Prostate gland (tissue), 2 donors: Measurements from ENCODE around the gene TPTE.

Experiments used
- CTCF ChIP-seq, 4 experiments: fragments of 200-600 bp in 2 of 4; fragments of 450-650 bp in 2 of 4; sonication (generic) in 2 of 4; IDR thresholded peaks; 1 replicate in 3 of 4; 2 replicates in 1 of 4; pipeline ENCODE4 v1.5.1; 2016 to 2019; ENCODE audit warnings: antibody characterized with exemption in 4 of 4, mild to moderate bottlenecking in 2 of 4, moderate library complexity in 2 of 4
- POLR2A ChIP-seq: fragments of 450-650 bp; IDR thresholded peaks from one replicate; pipeline ENCODE4 v1.6.1; 2016; ENCODE audit warnings: antibody characterized with exemption, mild to moderate bottlenecking

GRCh38 chr21:10616535-10616934 lies 95.2 kb downstream of the TPTE start:
- TF ChIP-seq CTCF (IDR thresholded peaks at IDR 0.05) (no peak), POLR2A (no peak)
